GM20000 (cell line): ENCODE data around the gene ALDH1L2.

Experiments used
- DNase-seq: peaks from one replicate; pipeline ENCODE4 v3.0.0; 2012; ENCODE audit warnings: low spot score
- CTCF ChIP-seq: IDR thresholded peaks from 2 replicates; pipeline ENCODE4 v1.5.1; 2012; ENCODE audit warnings: mild to moderate bottlenecking, control low read depth; ENCODE audit errors: extremely low read depth, missing control alignments

Gene ALDH1L2

GRCh38 chr12:105069936-105070702 lies 14.1 kb downstream of the ALDH1L2 start:
- TF ChIP-seq CTCF = no peak
- no peak for DNase-seq

GRCh38 chr12:105067511-105068031 lies 16.7 kb downstream of the ALDH1L2 start:
- no peak for DNase-seq
- TF ChIP-seq CTCF = no peak

GRCh38 chr12:105064564-105065178 lies 19.6 kb downstream of the ALDH1L2 start:
- DNase-seq = no peak
- no peak for TF ChIP-seq CTCF

- TF ChIP-seq CTCF = no peak
- DNase-seq = no peak
Measured at GRCh38 chr12:105060715-105061378, 23.4 kb downstream of the ALDH1L2 start.

GRCh38 chr12:105057174-105057573 lies 27.1 kb downstream of the ALDH1L2 start:
- TF ChIP-seq CTCF = no peak
- no peak for DNase-seq

- peak; percentile 95 for TF ChIP-seq CTCF
- DNase-seq = peak; percentile 56
Measured at GRCh38 chr12:105053116-105053572, 31.1 kb downstream of the ALDH1L2 start.

- no peak for TF ChIP-seq CTCF
Measured at GRCh38 chr12:105051981-105052380, 32.3 kb downstream of the ALDH1L2 start.

More at GRCh38 chr12:105051981-105052380, 32.3 kb downstream of the ALDH1L2 start:
- DNase-seq = no peak
